Measurements from ENCODE around the gene HADHB.

- peak in 2 of 3 experiments; percentile 12 to 16 for TF ChIP-seq CTCF (IDR thresholded peaks at IDR 0.05)
- TF ChIP-seq POLR2A (IDR thresholded peaks at IDR 0.05): no peak
Observed at GRCh38 chr2:26235089-26235488, 9.7 kb upstream of the HADHB start.

Data from testis (tissue), 2 donors.